ENCODE measurements around the gene CPXM2.

The CPXM2 gene

GRCh38 chr10:123891144-123892071, at the start of gene CPXM2:
TSS of gene CPXM2 (minus strand) at chr10:123891807. CDS start at chr10:123891659, 148 bp downstream.
- DNase-seq = no peak

GRCh38 chr10:123939591-123939990, 48.0 kb upstream of the CPXM2 start:
- DNase-seq = no peak

- no peak for DNase-seq
Measured at GRCh38 chr10:123938890-123939289, 47.3 kb upstream of the CPXM2 start.

GRCh38 chr10:123936426-123936825, 44.8 kb upstream of the CPXM2 start:
- no peak for DNase-seq

GRCh38 chr10:123935680-123936079, 44.1 kb upstream of the CPXM2 start:
- no peak for DNase-seq

- DNase-seq = no peak
Measured at GRCh38 chr10:123934846-123935245, 43.2 kb upstream of the CPXM2 start.

GRCh38 chr10:123930340-123931001, 38.9 kb upstream of the CPXM2 start:
- DNase-seq = no peak

- DNase-seq = no peak
Measured at GRCh38 chr10:123929791-123930190, 38.2 kb upstream of the CPXM2 start.

GRCh38 chr10:123928427-123928826, 36.8 kb upstream of the CPXM2 start:
- no peak for DNase-seq

GRCh38 chr10:123926401-123927264, 35.0 kb upstream of the CPXM2 start:
- DNase-seq = no peak

- DNase-seq = no peak
Measured at GRCh38 chr10:123922126-123922525, 30.5 kb upstream of the CPXM2 start.

- DNase-seq = no peak
Measured at GRCh38 chr10:123916775-123917174, 25.2 kb upstream of the CPXM2 start.

- DNase-seq = no peak
Measured at GRCh38 chr10:123913688-123914268, 22.2 kb upstream of the CPXM2 start.

- DNase-seq = peak; percentile 44
Measured at GRCh38 chr10:123912871-123913270, 21.3 kb upstream of the CPXM2 start.

- no peak for DNase-seq
Measured at GRCh38 chr10:123912466-123912865, 20.9 kb upstream of the CPXM2 start.

GRCh38 chr10:123911866-123912265, 20.3 kb upstream of the CPXM2 start:
- DNase-seq = peak; percentile 16

- DNase-seq = no peak
Measured at GRCh38 chr10:123909866-123910265, 18.3 kb upstream of the CPXM2 start.

GRCh38 chr10:123909426-123909825, 17.8 kb upstream of the CPXM2 start:
- DNase-seq = no peak

GRCh38 chr10:123908379-123908778, 16.8 kb upstream of the CPXM2 start:
- no peak for DNase-seq

- DNase-seq = no peak
Measured at GRCh38 chr10:123906884-123907652, 15.5 kb upstream of the CPXM2 start.

GRCh38 chr10:123906296-123906695, 14.7 kb upstream of the CPXM2 start:
- DNase-seq = no peak

- DNase-seq = no peak
Measured at GRCh38 chr10:123904834-123905409, 13.3 kb upstream of the CPXM2 start.
